ENCODE data around the gene RHBDD1.

Gene RHBDD1

DNA sequence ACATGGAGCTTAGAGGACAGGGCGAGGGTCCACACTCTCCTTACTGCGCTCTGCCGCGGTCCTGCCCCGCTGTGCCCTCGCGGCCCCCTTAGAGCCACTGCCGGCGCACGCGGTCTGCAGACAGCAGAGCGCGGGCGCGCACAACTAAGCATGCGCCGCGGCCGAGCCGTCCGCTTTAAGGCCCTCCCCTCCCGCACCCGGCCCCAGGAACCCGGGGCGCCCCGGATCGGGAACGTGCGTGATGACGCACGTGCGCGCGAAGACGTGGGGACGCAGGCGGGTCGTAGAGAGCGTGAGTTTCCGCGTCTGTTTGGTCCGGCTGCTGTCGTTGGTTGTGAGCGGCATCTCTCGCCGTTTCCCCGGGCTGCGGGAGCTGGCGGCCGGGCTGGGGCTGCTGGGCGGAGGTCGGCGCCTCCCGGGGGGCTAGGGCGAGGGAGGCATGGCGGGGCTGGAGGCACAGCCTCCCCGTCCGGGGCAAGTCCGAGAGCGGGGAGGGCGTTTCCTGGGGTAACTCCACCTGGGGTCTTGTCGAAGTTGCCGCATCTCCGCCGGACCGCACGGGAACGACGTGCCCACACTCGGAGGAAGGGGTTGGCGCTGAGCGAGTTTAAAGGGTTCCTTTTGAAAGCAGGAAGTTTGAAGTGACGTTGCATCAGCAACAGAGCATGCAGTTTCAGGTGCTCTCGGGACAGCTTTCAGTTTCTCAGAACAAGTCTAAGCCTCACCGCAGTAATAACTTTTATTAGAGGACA lies at the start of gene RHBDD1:
RHBDD1 (plus strand) TSS at position 259 of the 752 bp plus-strand sequence. CDS start 28,640 bp downstream, outside the sequence.
- Mint-ChIP-seq H3K27me3 (ENCODE audit: low read depth) (no peaks in the 10 kb centered on the region), H3K36me3 (ENCODE audit: low read depth) (peaks cover 10% of the 10 kb centered on the region), H3K9me3 (peaks cover 4% of the 10 kb centered on the region), H3K27ac (peak within 1 kb of the TSS; percentile 95 to 99 (median 97)), H3K4me1 (peaks cover 37% of the 10 kb centered on the region), H3K4me3 (peak within 1 kb of the TSS; percentile 94 to 98 (median 98))
- no peak for TF ChIP-seq CTCF (IDR thresholded peaks at IDR 0.05; ENCODE audit: unreplicated experiment in 3 of 3)

- H3K36me3 Mint-ChIP-seq (ENCODE audit: low read depth) = peaks cover 26% of the 10 kb centered on the region
- no peak overlapping the region for H3K27ac Mint-ChIP-seq
- TF ChIP-seq CTCF (IDR thresholded peaks at IDR 0.05; ENCODE audit: unreplicated experiment in 3 of 3) = no peak
- peaks cover 51% of the 10 kb centered on the region for H3K4me1 Mint-ChIP-seq
- no peaks in the 10 kb centered on the region for H3K27me3 Mint-ChIP-seq (ENCODE audit: low read depth)
- H3K9me3 Mint-ChIP-seq = no peaks in the 10 kb centered on the region
- H3K4me3 Mint-ChIP-seq = peak overlapping the region in 1 of 3 experiments; percentile 23
Measured at GRCh38 chr2:226788064-226788463, 47.8 kb upstream of the RHBDD1 start.

DNA sequence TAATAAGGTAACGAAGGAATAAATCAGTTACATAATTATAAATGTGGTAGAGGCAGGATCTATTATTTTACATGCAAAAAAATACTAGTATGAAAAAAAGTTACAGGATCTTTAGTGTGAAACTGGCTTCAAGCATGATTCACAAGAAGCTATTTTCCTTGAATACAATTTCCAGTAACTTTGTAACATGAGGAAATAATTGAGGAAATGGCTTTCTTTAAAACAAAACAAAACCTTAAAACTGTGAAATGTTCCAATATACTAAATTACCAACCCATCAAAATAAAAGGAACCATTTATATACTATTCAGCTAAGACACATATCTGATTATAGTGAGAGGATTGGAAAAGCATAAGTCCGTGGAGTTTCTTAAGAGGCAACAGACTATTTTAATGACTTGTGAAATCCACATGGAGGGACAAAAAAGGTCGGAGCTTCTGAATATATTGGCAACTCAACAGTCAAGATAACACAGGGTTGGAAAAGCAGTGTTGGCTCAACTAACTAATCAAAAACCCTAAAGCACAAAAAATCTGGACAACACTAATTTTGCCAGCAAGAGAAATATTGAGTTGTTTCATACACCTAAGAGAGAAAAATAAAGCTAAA lies 46.9 kb upstream of the RHBDD1 start:
- TF ChIP-seq CTCF (IDR thresholded peaks at IDR 0.05; ENCODE audit: unreplicated experiment in 3 of 3) = no peak
- H3K4me3 Mint-ChIP-seq = peak overlapping the region; percentile 45 to 72 (median 67)
- no peaks in the 10 kb centered on the region for H3K27me3 Mint-ChIP-seq (ENCODE audit: low read depth)
- H3K9me3 Mint-ChIP-seq = no peaks in the 10 kb centered on the region
- H3K27ac Mint-ChIP-seq = peak overlapping the region in 2 of 3 experiments; percentile 68 to 90
- peaks cover 22% of the 10 kb centered on the region for H3K36me3 Mint-ChIP-seq (ENCODE audit: low read depth)
- H3K4me1 Mint-ChIP-seq = peaks cover 56% of the 10 kb centered on the region

- peaks cover 65% of the 10 kb centered on the region for H3K4me1 Mint-ChIP-seq
- no peak for TF ChIP-seq CTCF (IDR thresholded peaks at IDR 0.05; ENCODE audit: unreplicated experiment in 3 of 3)
- peak overlapping the region; percentile 76 to 96 (median 92) for H3K4me3 Mint-ChIP-seq
Measured at GRCh38 chr2:226790011-226790410, 45.8 kb upstream of the RHBDD1 start.

GRCh38 chr2:226790431-226790830 lies 45.4 kb upstream of the RHBDD1 start:
- no peaks in the 10 kb centered on the region for H3K9me3 Mint-ChIP-seq
- H3K27me3 Mint-ChIP-seq (ENCODE audit: low read depth) = no peaks in the 10 kb centered on the region
- H3K4me1 Mint-ChIP-seq = peaks cover 65% of the 10 kb centered on the region
- peak overlapping the region; percentile 90 to 100 (median 98) for H3K27ac Mint-ChIP-seq
- TF ChIP-seq CTCF (IDR thresholded peaks at IDR 0.05; ENCODE audit: unreplicated experiment in 3 of 3) = no peak
- H3K4me3 Mint-ChIP-seq = peak overlapping the region; percentile 92 to 96 (median 96)
- peaks cover 24% of the 10 kb centered on the region for H3K36me3 Mint-ChIP-seq (ENCODE audit: low read depth)

More at GRCh38 chr2:226790011-226790410, 45.8 kb upstream of the RHBDD1 start:
- Mint-ChIP-seq H3K27ac (peak overlapping the region in 2 of 3 experiments; percentile 90 to 100), H3K9me3 (no peaks in the 10 kb centered on the region), H3K27me3 (ENCODE audit: low read depth) (no peaks in the 10 kb centered on the region), H3K36me3 (ENCODE audit: low read depth) (peaks cover 24% of the 10 kb centered on the region)

All from nephron (organoid).